CD4-positive, alpha-beta T cell (primary cell): Measurements from ENCODE around the gene TATDN3. TPM values are rescaled to one million over a fixed set of nuclear protein-coding genes. Genes with fewer than 3 reads are reported as not detected.

Experiments used
- ATAC-seq: fragments of 200-7000 bp; cut with Tn5 transposase; one replicate; pipeline ENCODE4 v1.10.0; 2022; ENCODE audit warnings: mild to moderate bottlenecking; ENCODE audit not compliant: poor library complexity
- CTCF ChIA-PET: fragments of 350-600 bp; sonication (Branson Sonifier 250); formaldehyde crosslinking; loops from one replicate; lab custom pipeline; 2021; ENCODE audit warnings: antibody characterized with exemption, inconsistent platforms; lab: Charles Lee
- POLR2A ChIA-PET: fragments of 350-600 bp; sonication (Branson Sonifier 250); formaldehyde crosslinking; loops from one replicate; lab custom pipeline; 2021; ENCODE audit warnings: antibody characterized with exemption, inconsistent platforms; lab: Charles Lee
- DNase-seq, 14 experiments: peaks; one replicate each; pipeline ENCODE4 v3.0.0-alpha.2; 2013 to 2020; ENCODE audit warnings: mixed read lengths in 2 of 14
- H3K27ac ChIP-seq, 2 donors: one replicate each; pipeline versions ENCODE4 v1.5.1 to v1.7.0; 2013; ENCODE audit warnings: low read length in 2 of 2, low read depth in 1 of 2, mild to moderate bottlenecking in 1 of 2
- H3K27me3 ChIP-seq, 2 experiments: 1 replicate in 1 of 2; 2 replicates in 1 of 2; pipeline versions ENCODE4 v1.6.1 to v1.7.0; 2013; ENCODE audit warnings: low read length in 2 of 2, control low read depth in 1 of 2, mild to moderate bottlenecking in 1 of 2, moderate library complexity in 1 of 2; ENCODE audit not compliant: insufficient read depth in 2 of 2, control insufficient read depth in 1 of 2
- H3K36me3 ChIP-seq: one replicate; pipeline ENCODE4 v1.6.1; 2013; ENCODE audit warnings: low read length, control low read depth; ENCODE audit not compliant: insufficient read depth
- H3K4me1 ChIP-seq: one replicate; pipeline ENCODE4 v1.6.1; 2013; ENCODE audit warnings: low read length, control low read depth; ENCODE audit not compliant: insufficient read depth
- H3K4me3 ChIP-seq: one replicate; pipeline ENCODE4 v1.5.1; 2013; ENCODE audit warnings: mild to moderate bottlenecking, low read length, moderate library complexity
- H3K9me3 ChIP-seq, 2 experiments: 1 replicate in 1 of 2; 2 replicates in 1 of 2; pipeline versions ENCODE4 v1.6.1 to v1.7.0; 2013; ENCODE audit warnings: low read length in 2 of 2, mild to moderate bottlenecking in 2 of 2, control low read depth in 1 of 2, moderate library complexity in 1 of 2; ENCODE audit not compliant: control insufficient read depth in 1 of 2, insufficient read depth in 1 of 2
- H3K27ac Mint-ChIP-seq: one replicate; pipeline ENCODE4 v1.8.0; 2020; ENCODE audit warnings: mixed read lengths
- H3K27me3 Mint-ChIP-seq: one replicate; pipeline ENCODE4 v1.8.0; 2021; ENCODE audit warnings: mixed read lengths
- H3K36me3 Mint-ChIP-seq: one replicate; pipeline ENCODE4 v1.8.0; 2021; ENCODE audit warnings: low read depth, mixed read lengths
- H3K4me1 Mint-ChIP-seq: one replicate; pipeline ENCODE4 v1.8.0; 2021; ENCODE audit warnings: low read depth, mixed read lengths
- H3K4me3 Mint-ChIP-seq: one replicate; pipeline ENCODE4 v1.8.0; 2020; ENCODE audit warnings: mild to moderate bottlenecking, mixed read lengths
- H3K9me3 Mint-ChIP-seq: one replicate; pipeline ENCODE4 v1.8.0; 2020; ENCODE audit warnings: mixed read lengths
- intact Hi-C, 2 experiments: fragments of 100-400 bp; cut with DNase I in 1 of 2; cut with micrococcal nuclease in 1 of 2; formaldehyde crosslinking; loops; one replicate each; pipeline versions ENCODE4 v1.15.1 to v1.9.0; 2023 to 2025; cut with DNase I, micrococcal nuclease
- total RNA-seq, 174 experiments: library from RNA in 2 of 174; stranded (reverse) in 2 of 174; gene quantifications; one replicate each; pipeline ENCODE4 v1.2.3 and lab custom pipeline; 2021 to 2026
- TF ChIP-seq, protein P1 (sequence below): fragments of 200-600 bp; IDR thresholded peaks from one replicate; pipeline ENCODE4 v1.8.0; 2022; ENCODE audit warnings: antibody characterized with exemption, mild to moderate bottlenecking

TATDN3 gene
- total RNA-seq, 2 experiments from 2014 or later = 12.2 to 13.8 TPM

DNA sequence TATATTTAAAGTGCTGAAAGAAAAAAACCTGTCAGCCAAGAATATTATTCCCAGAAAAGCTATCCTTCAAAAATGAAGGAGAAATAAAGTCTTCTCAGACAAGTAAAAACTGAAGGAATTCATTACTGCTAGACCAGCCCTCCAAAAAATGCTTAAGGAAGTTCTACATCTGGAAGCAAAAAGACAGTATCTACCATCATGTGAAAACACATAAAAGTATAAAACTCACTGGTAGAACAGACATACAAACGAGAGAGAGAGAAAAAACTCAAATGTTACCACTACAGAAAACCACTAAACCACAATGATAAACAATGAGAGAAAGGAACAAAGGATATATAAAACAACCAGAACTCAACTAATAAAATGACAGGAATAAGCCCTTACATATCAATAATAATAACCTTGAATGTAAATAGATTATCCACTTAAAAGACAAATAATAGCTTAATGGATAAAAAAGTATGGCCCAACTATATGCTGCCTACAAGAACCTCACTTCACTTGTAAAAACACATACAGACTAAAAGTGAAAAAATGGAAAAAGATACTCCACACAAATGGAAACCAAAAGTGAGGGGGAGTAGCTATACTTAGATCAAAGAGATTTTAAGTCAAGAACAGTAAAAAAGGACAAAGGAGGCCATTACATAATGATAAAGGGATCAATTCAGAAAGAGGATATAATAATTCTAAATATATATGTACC lies 22.1 kb upstream of the TATDN3 start:
- H3K36me3 ChIP-seq = peaks cover 3% of the 10 kb centered on the region
- ATAC-seq = peak; percentile 48
- H3K9me3 ChIP-seq = peaks cover 14 to 26% of the 10 kb centered on the region in 2 experiments
- H3K4me3 ChIP-seq = no peak overlapping the region
- Mint-ChIP-seq H3K9me3 (peaks cover 22% of the 10 kb centered on the region), H3K36me3 (peaks cover 98% of the 10 kb centered on the region), H3K27me3 (no peaks in the 10 kb centered on the region), H3K4me3 (no peak overlapping the region), H3K27ac (peak overlapping the region; percentile 26), H3K4me1 (peaks cover 54% of the 10 kb centered on the region)
- CTCF ChIA-PET = interaction anchor here (0.6 to 1.4 kb wide), 2 partner anchors 20 to 105 kb away, joined by 4 to 5 read pairs; no protein-coding TSS in a partner anchor
- TF ChIP-seq, protein P1, sequence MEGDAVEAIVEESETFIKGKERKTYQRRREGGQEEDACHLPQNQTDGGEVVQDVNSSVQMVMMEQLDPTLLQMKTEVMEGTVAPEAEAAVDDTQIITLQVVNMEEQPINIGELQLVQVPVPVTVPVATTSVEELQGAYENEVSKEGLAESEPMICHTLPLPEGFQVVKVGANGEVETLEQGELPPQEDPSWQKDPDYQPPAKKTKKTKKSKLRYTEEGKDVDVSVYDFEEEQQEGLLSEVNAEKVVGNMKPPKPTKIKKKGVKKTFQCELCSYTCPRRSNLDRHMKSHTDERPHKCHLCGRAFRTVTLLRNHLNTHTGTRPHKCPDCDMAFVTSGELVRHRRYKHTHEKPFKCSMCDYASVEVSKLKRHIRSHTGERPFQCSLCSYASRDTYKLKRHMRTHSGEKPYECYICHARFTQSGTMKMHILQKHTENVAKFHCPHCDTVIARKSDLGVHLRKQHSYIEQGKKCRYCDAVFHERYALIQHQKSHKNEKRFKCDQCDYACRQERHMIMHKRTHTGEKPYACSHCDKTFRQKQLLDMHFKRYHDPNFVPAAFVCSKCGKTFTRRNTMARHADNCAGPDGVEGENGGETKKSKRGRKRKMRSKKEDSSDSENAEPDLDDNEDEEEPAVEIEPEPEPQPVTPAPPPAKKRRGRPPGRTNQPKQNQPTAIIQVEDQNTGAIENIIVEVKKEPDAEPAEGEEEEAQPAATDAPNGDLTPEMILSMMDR = no peak
- intact Hi-C loops = no loop called here
- no peak for DNase-seq
- H3K4me1 ChIP-seq = no peaks in the 10 kb centered on the region
- H3K27ac ChIP-seq = peak overlapping the region in 1 of 2 donors; percentile 13
- no peaks in the 10 kb centered on the region for H3K27me3 ChIP-seq
- POLR2A ChIA-PET = interaction anchor here (0.6 to 1.4 kb wide), 2 partner anchors 17 to 22 kb away, joined by 4 to 5 read pairs; no protein-coding TSS in a partner anchor

DNA sequence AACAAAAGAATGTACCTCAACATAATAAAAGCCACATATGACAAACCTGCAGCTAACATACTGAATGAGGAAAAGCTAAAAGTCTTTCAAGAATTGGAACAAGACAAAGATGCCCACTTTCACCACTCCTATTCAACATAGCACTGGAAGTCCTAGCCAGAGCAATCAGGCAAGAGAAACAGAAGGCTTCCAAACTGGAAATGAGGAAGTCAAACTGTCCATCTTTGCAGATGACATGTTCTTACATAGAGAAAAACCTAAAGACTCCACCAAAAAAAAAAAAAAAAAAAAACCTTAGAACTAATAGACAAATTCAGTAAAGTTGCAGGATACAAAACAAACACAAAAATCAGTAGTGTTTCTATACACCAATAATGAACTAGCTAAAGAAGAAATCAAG lies 20.4 kb upstream of the TATDN3 start:
- H3K4me3 Mint-ChIP-seq = no peak overlapping the region
- no peak overlapping the region for H3K27ac Mint-ChIP-seq
- H3K4me3 ChIP-seq = no peak overlapping the region
- H3K4me1 ChIP-seq = no peaks in the 10 kb centered on the region
- peaks cover 93% of the 10 kb centered on the region for H3K36me3 Mint-ChIP-seq
- intact Hi-C loops = no loop called here
- H3K27me3 ChIP-seq = no peaks in the 10 kb centered on the region
- H3K9me3 ChIP-seq = peaks cover 14 to 26% of the 10 kb centered on the region in 2 experiments
- H3K9me3 Mint-ChIP-seq = peaks cover 22% of the 10 kb centered on the region
- ChIA-PET CTCF (interaction anchor here (0.6 to 1.6 kb wide), 3 partner anchors 10 to 106 kb away, joined by 3 to 7 read pairs (median 3); no protein-coding TSS in a partner anchor), POLR2A (no interaction called here)
- peaks cover 45% of the 10 kb centered on the region for H3K4me1 Mint-ChIP-seq
- ATAC-seq = no peak
- peaks cover 4% of the 10 kb centered on the region for H3K36me3 ChIP-seq
- H3K27me3 Mint-ChIP-seq = no peaks in the 10 kb centered on the region
- TF ChIP-seq, protein P1 = no peak
- H3K27ac ChIP-seq = no peak overlapping the region
- no peak for DNase-seq

DNA sequence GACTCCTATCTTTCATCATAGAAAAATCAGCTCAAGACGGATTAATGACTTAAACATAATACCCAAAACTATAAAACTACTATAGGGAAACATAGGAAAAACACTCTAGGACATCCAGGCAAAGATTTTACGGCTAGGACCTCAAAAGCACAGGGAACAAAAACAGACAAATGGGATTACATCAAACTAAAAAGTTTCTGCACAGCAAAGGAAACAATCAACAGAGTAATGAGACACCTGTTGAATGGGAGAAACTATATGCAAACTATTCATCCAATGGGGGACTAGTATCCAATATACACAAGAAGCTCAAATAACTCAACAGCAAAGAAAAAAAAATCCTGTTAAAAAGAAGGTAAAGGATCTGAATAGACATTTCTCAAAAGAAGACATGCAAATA lies 18.7 kb upstream of the TATDN3 start:
- Histone ChIP-seq H3K4me3 (no peak overlapping the region), H3K9me3 (peaks cover 11 to 26% of the 10 kb centered on the region in 2 experiments), H3K27me3 (no peaks in the 10 kb centered on the region), H3K36me3 (peaks cover 9% of the 10 kb centered on the region), H3K27ac (no peak overlapping the region), H3K4me1 (no peaks in the 10 kb centered on the region)
- H3K27me3 Mint-ChIP-seq = no peaks in the 10 kb centered on the region
- ATAC-seq (no peak), DNase-seq (no peak)
- H3K4me1 Mint-ChIP-seq = peaks cover 37% of the 10 kb centered on the region
- no peak overlapping the region for H3K27ac Mint-ChIP-seq
- ChIA-PET POLR2A (no interaction called here), CTCF (interaction anchor here (1.2 kb wide), 1 partner anchor 108 kb away, joined by 4 read pairs; no protein-coding TSS in a partner anchor)
- TF ChIP-seq, protein P1 = no peak
- intact Hi-C loops = no loop called here
- peaks cover 92% of the 10 kb centered on the region for H3K36me3 Mint-ChIP-seq
- no peak overlapping the region for H3K4me3 Mint-ChIP-seq
- peaks cover 17% of the 10 kb centered on the region for H3K9me3 Mint-ChIP-seq
